Measurements from ENCODE around the gene C1QTNF8. TPM values are rescaled to one million over a fixed set of nuclear protein-coding genes. Genes with fewer than 3 reads are reported as not detected.

C1QTNF8 gene
- total RNA-seq, 1 donor from 2014 or later = not detected

- Histone ChIP-seq H3K9me3 (replicated peaks) (peaks cover 25% of the 10 kb centered on the region), H3K27me3 (ENCODE audit: low read depth) (peaks cover 97% of the 10 kb centered on the region), H3K4me1 (peaks cover 16% of the 10 kb centered on the region), H3K36me3 (no peaks in the 10 kb centered on the region), H3K4me3 (no peak overlapping the region), H3K27ac (replicated peaks) (no peak overlapping the region)
- DNase-seq = no peak
- no peak for TF ChIP-seq CTCF (IDR thresholded peaks at IDR 0.05; ENCODE audit: borderline replicate concordance)
- intact Hi-C loops (cut with micrococcal nuclease) = no loop called here
Measured at GRCh38 chr16:1084971-1085370, 11.1 kb downstream of the C1QTNF8 start.

- Histone ChIP-seq H3K27ac (replicated peaks) (no peak overlapping the region), H3K4me3 (no peak overlapping the region), H3K27me3 (ENCODE audit: low read depth) (peaks cover 97% of the 10 kb centered on the region), H3K4me1 (no peaks in the 10 kb centered on the region), H3K9me3 (replicated peaks) (peaks cover 25% of the 10 kb centered on the region), H3K36me3 (no peaks in the 10 kb centered on the region)
- intact Hi-C loops (cut with micrococcal nuclease) = no loop called here
- TF ChIP-seq CTCF (IDR thresholded peaks at IDR 0.05; ENCODE audit: borderline replicate concordance) = no peak
- DNase-seq = no peak
Measured at GRCh38 chr16:1082952-1083675, 12.9 kb downstream of the C1QTNF8 start.

- H3K4me1 ChIP-seq = no peaks in the 10 kb centered on the region
- no peaks in the 10 kb centered on the region for H3K36me3 ChIP-seq
- no peak overlapping the region for H3K4me3 ChIP-seq
- H3K27ac ChIP-seq (replicated peaks) = no peak overlapping the region
- DNase-seq = no peak
- TF ChIP-seq CTCF (IDR thresholded peaks at IDR 0.05; ENCODE audit: borderline replicate concordance) = no peak
- peaks cover 25% of the 10 kb centered on the region for H3K9me3 ChIP-seq (replicated peaks)
- intact Hi-C loops (cut with micrococcal nuclease) = no loop called here
- peaks cover 97% of the 10 kb centered on the region for H3K27me3 ChIP-seq (ENCODE audit: low read depth)
Measured at GRCh38 chr16:1082266-1082951, 13.6 kb downstream of the C1QTNF8 start.

GRCh38 chr16:1081734-1082265 is 14.2 kb downstream of the C1QTNF8 start:
- intact Hi-C loops (cut with micrococcal nuclease) = no loop called here
- Histone ChIP-seq H3K27me3 (ENCODE audit: low read depth) (peaks cover 97% of the 10 kb centered on the region), H3K4me1 (no peaks in the 10 kb centered on the region), H3K36me3 (no peaks in the 10 kb centered on the region), H3K4me3 (no peak overlapping the region), H3K27ac (replicated peaks) (no peak overlapping the region), H3K9me3 (replicated peaks) (peaks cover 25% of the 10 kb centered on the region)
- no peak for DNase-seq
- no peak for TF ChIP-seq CTCF (IDR thresholded peaks at IDR 0.05; ENCODE audit: borderline replicate concordance)

DNA sequence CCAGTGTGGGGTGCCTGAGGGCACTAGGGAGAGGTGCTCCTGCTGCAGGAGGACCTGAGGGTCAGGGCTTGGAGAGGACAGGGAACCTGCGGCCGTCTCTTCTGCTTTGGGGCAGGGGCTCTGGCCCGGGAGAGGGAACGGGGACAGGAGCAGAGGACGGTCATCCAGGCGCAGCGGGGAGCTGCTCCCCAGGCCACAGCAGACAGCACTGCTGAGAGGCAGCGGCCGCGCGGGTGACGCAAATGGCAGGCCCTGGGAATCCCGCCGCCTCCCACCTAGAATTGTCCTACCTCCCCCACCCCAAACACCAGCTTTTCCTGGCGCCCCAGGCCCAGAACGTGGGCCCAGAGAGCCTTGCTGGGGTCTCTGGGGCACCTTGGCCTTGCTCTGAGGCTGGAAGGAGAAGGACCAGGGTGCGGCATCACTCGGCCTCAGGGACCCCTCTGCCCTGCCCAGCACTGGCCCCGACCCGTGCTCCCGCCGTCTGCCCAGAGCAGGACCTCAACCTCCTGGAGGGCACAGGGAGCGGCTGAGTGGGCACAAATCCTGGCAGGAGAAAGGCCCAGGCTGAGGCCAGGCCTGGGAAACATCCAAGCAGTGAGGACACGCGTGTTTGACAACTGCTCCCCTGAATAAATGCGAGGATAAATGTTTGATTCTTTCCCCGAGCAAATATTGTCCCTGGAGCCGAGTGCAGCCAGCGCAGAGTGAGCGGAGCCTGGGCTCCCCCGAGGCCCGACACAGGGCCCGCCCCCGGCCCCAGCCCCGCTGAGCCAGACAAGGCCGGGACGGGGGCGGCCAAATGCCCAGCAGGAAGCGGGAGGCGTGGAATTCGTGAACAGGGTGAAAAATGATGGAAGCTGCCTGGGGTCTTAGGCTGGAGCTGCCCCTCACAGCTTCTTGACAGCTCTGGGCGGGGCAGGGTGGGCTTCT is 15.0 kb downstream of the C1QTNF8 start:
- no peaks in the 10 kb centered on the region for H3K4me1 ChIP-seq
- intact Hi-C loops (cut with micrococcal nuclease) = no loop called here
- H3K9me3 ChIP-seq (replicated peaks) = peaks cover 25% of the 10 kb centered on the region
- DNase-seq = no peak
- no peak for TF ChIP-seq CTCF (IDR thresholded peaks at IDR 0.05; ENCODE audit: borderline replicate concordance)
- no peak overlapping the region for H3K27ac ChIP-seq (replicated peaks)
- no peaks in the 10 kb centered on the region for H3K36me3 ChIP-seq
- H3K27me3 ChIP-seq (ENCODE audit: low read depth) = peaks cover 93% of the 10 kb centered on the region
- H3K4me3 ChIP-seq = no peak overlapping the region

Measured in left ventricle myocardium inferior (tissue), 1 donor.